ENCODE measurements around the gene UCN3. TPM values are rescaled to one million over a fixed set of nuclear protein-coding genes. Genes with fewer than 3 reads are reported as not detected.

Gene UCN3
- total RNA-seq, 2 donors from 2014 or later, result not detected

Other genes starting within 250 kb of the UCN3 start
- 1 to 10 TPM in 1 of 2 donors, under 1 TPM in 1; 0.87 to 1.6 TPM for gene AKR1C8, start 179.8 kb upstream of the UCN3 start, total RNA-seq
- not detected for gene AKR1C4, start 168.1 kb upstream of the UCN3 start, total RNA-seq
- gene TUBAL3, start 39.9 kb downstream of the UCN3 start, total RNA-seq, result not detected
- gene NET1, start 47.6 kb downstream of the UCN3 start, total RNA-seq, result 10 to 100 TPM; 10.5 to 16.1 TPM
- not detected for gene CALML5, start 134.6 kb downstream of the UCN3 start, total RNA-seq
- gene CALML3, start 160.0 kb downstream of the UCN3 start, total RNA-seq, result not detected

Data from T-helper 17 cell (primary cell).